ENCODE measurements around the gene SSNA1.

Gene SSNA1

GRCh38 chr9:137152844-137153405 is 35.6 kb upstream of the SSNA1 start:
- DNase-seq (ENCODE audit: low read depth): no peak

DNA sequence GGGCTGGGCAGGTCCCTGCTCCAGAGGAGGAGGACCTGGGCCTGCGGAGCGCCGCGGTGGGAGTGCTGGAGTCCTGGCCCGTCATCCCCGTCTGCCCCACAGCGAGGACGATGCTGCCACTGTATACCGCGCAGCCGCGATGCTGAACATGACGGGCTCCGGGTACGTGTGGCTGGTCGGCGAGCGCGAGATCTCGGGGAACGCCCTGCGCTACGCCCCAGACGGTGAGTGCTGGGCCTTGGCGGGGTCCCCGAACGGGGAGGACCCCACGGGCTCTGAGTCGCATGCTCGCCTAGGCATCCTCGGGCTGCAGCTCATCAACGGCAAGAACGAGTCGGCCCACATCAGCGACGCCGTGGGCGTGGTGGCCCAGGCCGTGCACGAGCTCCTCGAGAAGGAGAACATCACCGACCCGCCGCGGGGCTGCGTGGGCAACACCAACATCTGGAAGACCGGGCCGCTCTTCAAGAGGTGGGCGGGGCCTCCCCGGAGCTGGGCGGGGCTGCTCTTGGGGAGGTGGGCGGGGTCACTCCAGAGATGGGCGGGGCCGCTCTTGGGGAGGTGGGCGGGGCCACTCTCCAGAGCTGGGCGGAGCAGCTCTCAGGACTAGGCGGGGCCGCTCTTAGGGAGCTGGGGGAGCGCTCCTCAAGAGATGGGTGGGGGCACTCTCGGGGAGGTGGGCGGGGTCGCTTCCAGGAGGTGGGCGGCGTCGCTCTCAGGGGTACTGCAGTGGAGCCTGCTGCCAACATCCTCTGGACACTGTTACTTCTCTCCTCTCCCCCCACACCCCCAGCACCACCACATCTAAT is 31.7 kb upstream of the SSNA1 start:
- DNase-seq (ENCODE audit: low read depth): peak; percentile 30

DNA sequence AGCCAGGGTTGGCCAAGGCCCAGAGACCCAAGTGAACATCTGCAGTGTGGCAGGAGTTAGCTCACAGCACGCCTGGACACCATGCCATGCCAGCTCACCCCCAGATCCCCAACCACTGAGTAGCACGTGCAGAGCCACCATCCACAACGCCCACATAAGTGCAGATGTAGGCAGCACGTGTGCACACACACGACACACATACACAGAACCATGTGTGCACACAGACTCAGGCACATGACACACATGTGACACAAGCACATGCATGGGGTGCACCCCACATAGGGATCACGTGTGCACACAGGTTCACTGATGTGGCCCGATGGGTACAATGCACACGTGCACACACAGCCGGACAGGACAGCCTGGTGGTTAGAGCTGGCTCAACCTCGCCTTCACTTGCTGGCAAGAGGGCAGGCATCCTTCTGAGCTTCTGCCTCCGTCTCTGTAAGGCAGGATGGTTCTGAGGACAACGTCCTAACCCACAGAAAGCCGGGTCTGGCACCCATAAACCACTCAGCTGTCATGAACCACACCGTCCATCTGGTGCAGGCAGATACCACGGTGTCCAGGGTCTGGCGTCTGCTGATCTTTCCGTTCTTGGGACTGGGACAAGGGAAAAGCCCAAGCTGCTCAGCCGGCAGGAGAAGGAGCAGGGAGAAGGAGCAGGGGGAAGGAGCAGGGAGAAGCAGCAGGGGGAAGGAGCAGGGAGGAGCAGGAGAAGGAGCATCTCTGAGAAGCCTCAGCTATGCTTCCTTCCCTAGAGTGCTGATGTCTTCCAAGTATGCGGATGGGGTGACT is 30.7 kb upstream of the SSNA1 start:
- DNase-seq (ENCODE audit: low read depth): no peak

- no peak for DNase-seq (ENCODE audit: low read depth)
These were observed 29.9 kb upstream of the SSNA1 start for GRCh38 chr9:137158625-137159024.

DNA sequence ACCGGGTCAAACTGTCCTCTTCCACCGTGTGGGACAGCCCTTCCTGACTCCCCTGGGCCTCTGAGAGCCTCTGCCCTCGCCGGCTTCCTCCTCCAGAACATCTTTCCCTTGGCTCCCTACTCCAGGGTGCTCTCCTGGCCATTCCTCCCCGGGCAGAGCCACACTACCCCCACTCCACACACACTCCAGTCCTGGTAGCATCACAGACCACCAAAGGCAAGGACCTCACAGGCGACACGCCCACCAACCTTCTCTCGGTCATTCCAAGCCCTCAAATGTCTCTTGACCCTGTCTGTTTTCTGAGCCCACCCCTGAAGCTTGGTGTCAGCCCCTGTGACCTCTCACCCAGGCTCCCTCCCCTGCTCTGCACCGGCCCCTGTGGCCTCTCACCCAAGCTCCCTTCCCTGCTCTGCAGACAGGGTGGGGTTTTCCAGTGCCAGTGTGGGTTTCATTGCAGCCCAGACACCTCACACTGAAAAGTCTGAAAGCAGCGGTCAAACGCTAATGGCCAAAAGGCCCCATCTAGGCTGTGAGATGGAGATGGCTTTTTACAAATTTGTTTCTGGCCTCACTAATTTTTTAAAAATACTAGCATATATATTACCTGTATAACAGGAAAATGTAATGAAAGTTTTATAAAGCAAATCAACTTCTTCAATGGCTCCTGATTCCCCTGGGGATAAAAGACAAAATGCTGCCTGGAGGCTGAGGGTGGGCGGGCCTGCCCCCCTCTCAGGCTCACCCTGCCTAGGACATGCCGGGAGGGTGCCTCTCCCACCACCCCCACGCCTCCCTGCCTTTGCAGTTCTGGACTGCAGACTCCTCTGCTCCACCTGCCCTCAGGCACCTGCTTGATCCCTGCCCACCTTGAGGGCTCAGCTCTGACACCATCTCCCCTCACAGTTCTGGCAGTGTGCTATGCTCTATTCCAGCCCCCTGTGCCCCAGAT is 29.1 kb upstream of the SSNA1 start:
- no peak for DNase-seq (ENCODE audit: low read depth)

DNA sequence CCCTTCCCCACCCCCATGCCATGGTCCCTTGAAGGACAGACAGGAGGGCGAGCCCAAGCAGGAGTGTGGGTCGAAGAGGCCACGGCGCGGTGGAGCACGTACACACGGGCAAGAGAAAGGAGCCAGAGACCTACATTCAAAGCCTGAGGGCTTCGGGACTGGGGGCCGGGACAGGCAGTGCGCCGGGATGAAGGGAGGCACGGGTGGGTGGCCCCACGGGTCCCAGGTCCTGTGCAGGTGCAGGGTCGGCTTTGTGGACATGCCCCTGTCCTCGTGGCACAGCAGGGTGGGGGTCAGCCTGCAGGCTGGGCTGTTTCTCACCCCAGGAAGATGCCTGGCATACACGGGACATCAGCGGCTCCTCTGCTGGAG is 28.4 kb upstream of the SSNA1 start:
- DNase-seq (ENCODE audit: low read depth): no peak

DNA sequence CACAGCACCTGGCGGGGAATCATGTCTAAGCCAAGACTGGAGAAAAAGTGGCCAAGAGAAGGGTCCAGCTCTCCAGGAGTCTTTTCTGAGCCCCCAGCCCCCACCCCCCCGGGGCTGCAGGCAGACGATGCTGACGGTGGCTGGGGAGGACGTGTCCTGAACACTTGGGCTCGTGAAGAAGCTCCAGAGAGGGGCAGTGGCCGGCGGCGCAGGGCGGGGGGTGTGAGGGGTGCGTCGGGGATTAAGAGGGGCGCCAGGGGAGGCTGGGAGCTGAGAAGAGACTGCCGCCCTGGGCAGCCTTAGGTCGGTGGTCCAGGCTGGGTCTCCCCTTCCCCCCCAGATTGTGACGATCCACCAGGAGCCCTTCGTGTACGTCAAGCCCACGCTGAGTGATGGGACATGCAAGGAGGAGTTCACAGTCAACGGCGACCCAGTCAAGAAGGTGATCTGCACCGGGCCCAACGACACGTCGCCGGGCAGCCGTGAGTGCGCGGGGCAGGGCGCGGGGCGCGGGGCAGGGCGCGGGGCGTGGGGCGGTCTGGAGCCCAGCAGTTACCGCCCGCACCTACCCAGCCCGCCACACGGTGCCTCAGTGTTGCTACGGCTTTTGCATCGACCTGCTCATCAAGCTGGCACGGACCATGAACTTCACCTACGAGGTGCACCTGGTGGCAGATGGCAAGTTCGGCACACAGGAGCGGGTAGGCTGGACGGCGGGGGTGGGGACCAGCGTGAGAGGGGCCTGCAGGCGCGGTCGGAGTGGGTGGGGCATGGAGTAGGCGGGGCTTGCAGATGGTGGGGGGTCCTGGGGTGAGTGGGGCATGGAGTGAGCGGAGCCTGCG is 27.5 kb upstream of the SSNA1 start:
- no peak for DNase-seq (ENCODE audit: low read depth)

- DNase-seq (ENCODE audit: low read depth): no peak
These were observed 26.7 kb upstream of the SSNA1 start for GRCh38 chr9:137161558-137162486.

GRCh38 chr9:137162505-137163364 is 25.7 kb upstream of the SSNA1 start:
- no peak for DNase-seq (ENCODE audit: low read depth)

- no peak for DNase-seq (ENCODE audit: low read depth)
These were observed 25.1 kb upstream of the SSNA1 start for GRCh38 chr9:137163365-137163715.

DNA sequence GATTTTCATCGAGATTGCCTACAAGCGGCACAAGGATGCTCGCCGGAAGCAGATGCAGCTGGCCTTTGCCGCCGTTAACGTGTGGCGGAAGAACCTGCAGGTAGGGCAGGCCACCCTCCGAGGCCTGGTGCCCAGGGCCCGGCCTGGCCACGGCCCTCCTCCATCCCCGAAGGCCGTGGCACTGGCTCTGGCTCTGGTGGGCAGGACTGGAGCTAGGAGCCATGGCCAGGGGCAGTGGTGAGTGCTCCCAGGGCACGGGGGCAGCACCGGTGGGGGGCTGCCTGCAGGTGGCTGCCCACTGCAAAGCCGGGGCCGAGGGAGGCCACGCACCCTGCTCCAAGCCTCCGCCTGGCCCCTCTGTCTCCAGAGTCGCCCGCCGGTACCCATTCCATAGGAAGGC is 24.7 kb upstream of the SSNA1 start:
- DNase-seq (ENCODE audit: low read depth): no peak

GRCh38 chr9:137164370-137165249 is 23.9 kb upstream of the SSNA1 start:
- no peak for DNase-seq (ENCODE audit: low read depth)

- DNase-seq (ENCODE audit: low read depth): no peak
These were observed 23.1 kb upstream of the SSNA1 start for GRCh38 chr9:137165250-137165836.

DNA sequence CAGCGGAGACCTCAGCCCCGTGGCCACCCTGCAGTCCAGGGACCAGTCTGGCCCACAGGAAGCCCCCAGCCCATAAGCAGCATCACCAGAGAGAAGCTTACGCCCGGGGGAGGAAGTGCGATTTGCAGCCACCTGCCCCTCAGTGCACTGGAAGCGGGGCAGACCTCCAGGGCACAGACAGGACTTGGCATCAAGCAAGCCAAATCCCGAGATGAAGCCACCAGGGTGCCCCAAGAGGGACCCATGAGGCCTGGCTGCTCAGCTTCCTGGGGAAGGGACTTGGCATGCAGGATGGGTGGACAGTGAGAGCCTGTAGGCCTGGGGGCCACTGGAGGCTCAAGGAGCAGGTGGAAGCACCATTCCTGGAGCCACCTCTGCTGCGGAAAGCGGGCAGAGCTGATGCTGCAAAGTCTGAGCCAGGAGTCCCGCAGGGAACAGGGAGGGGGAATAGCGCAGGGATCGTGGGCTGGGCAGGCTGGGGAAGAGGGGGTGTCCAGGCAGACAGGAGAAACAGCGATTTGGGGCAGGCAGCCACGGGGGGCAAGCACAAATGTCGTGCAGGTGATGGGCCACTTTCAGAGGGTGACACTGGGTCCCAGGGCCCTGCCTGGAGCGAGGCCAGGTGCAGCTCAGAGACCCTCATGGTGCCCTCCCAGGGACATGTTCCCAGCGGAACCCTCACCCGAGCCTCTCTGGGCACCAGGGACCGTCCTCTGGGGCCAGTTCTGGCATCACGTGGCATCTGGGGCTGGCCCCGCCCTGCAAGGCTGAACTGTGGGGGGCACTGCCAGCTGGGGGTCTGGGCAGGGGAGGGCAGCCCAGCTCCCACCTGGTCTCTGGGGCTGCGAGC is 21.9 kb upstream of the SSNA1 start:
- no peak for DNase-seq (ENCODE audit: low read depth)

GRCh38 chr9:137167277-137167746 is 21.2 kb upstream of the SSNA1 start:
- no peak for DNase-seq (ENCODE audit: low read depth)

- DNase-seq (ENCODE audit: low read depth): no peak
These were observed 20.5 kb upstream of the SSNA1 start for GRCh38 chr9:137167747-137168572.

Measured in stimulated activated CD8-positive, alpha-beta memory T cell treated with anti-CD3 and anti-CD28 coated beads, Interleukin-12 subunit alpha, Interleukin-12 subunit beta, amount 100 ng/mL, for 1 hour (primary cell).